Osteocyte (in vitro differentiated cells): Measurements from ENCODE around the gene STIM2. TPM values are rescaled to one million over a fixed set of nuclear protein-coding genes. Genes with fewer than 3 reads are reported as not detected.

Experiments used
- DNase-seq: peaks from one replicate; pipeline ENCODE4 v3.0.0; 2021; ENCODE audit warnings: mixed read lengths; ENCODE audit not compliant: unreplicated experiment; ENCODE audit errors: extremely low spot score
- H3K27ac Mint-ChIP-seq: one replicate; pipeline ENCODE4 v1.8.0; 2021; ENCODE audit warnings: mild to moderate bottlenecking, mixed read lengths; ENCODE audit not compliant: unreplicated experiment
- H3K27me3 Mint-ChIP-seq: one replicate; pipeline ENCODE4 v1.8.0; 2021; ENCODE audit warnings: mixed read lengths; ENCODE audit not compliant: unreplicated experiment
- H3K36me3 Mint-ChIP-seq: one replicate; pipeline ENCODE4 v1.8.0; 2021; ENCODE audit warnings: mixed read lengths; ENCODE audit not compliant: unreplicated experiment
- H3K4me1 Mint-ChIP-seq: one replicate; pipeline ENCODE4 v1.8.0; 2021; ENCODE audit warnings: mixed read lengths; ENCODE audit not compliant: unreplicated experiment
- H3K4me3 Mint-ChIP-seq: one replicate; pipeline ENCODE4 v1.8.0; 2021; ENCODE audit warnings: mild to moderate bottlenecking, moderate library complexity, mixed read lengths; ENCODE audit not compliant: unreplicated experiment
- H3K9me3 Mint-ChIP-seq: one replicate; pipeline ENCODE4 v1.8.0; 2021; ENCODE audit warnings: mixed read lengths; ENCODE audit not compliant: unreplicated experiment
- total RNA-seq: library from RNA; stranded (reverse); gene quantifications from 2 replicates; pipeline ENCODE4 v1.2.1, GENCODE V29; 2021
- TF ChIP-seq, protein P1 (sequence below): fragments of 200-600 bp; sonication (generic); IDR thresholded peaks from 2 replicates; pipeline ENCODE4 v1.5.0; 2021; ENCODE audit warnings: antibody characterized with exemption, mild to moderate bottlenecking, moderate library complexity

Gene STIM2
- total RNA-seq, 1 donor from 2014 or later = 14.1 TPM

DNA sequence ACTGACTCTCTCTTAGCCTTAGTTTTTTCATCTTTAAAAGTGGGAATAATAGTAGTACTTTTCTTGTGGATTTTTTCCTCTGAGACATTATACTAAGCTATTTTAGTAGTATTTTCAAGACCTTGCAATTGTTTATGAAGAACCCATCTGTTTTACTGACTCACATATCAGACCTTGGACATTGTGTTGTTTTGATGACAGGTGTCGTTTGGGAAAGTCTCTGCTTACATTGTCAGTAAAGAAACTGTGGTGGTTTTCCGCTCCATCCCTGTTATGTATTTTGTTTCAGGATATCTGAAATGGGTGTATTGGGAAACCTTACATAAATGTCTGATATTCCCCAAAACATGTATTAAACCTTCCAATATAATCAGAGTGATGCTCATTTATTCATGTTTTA is 92.2 kb downstream of the STIM2 start:
- Mint-ChIP-seq H3K27me3 (no peaks in the 10 kb centered on the region), H3K27ac (no peak overlapping the region), H3K9me3 (peaks cover 10% of the 10 kb centered on the region), H3K4me1 (peaks cover 13% of the 10 kb centered on the region), H3K36me3 (no peaks in the 10 kb centered on the region), H3K4me3 (no peak overlapping the region)
- no peak for DNase-seq
- TF ChIP-seq, protein P1, sequence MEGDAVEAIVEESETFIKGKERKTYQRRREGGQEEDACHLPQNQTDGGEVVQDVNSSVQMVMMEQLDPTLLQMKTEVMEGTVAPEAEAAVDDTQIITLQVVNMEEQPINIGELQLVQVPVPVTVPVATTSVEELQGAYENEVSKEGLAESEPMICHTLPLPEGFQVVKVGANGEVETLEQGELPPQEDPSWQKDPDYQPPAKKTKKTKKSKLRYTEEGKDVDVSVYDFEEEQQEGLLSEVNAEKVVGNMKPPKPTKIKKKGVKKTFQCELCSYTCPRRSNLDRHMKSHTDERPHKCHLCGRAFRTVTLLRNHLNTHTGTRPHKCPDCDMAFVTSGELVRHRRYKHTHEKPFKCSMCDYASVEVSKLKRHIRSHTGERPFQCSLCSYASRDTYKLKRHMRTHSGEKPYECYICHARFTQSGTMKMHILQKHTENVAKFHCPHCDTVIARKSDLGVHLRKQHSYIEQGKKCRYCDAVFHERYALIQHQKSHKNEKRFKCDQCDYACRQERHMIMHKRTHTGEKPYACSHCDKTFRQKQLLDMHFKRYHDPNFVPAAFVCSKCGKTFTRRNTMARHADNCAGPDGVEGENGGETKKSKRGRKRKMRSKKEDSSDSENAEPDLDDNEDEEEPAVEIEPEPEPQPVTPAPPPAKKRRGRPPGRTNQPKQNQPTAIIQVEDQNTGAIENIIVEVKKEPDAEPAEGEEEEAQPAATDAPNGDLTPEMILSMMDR = no peak

DNA sequence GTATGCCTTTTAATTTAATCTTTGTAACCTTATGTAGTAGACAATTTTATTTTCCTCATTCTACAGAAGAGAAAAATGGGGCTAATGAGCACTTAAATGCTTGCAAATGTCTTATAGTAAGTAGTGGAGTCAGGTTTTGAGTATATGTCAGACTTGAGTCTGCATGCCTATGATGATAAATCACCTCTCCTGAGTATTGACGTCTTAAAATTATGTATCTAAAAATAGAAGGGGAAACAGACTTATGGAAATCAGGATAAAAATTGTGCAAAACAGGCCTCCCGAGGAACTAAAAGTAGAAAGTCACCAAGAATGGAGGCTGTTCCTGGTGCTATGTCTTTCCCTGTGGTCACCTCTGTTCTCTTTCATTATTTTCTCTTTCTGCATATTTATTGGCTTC is 92.7 kb downstream of the STIM2 start:
- Mint-ChIP-seq H3K36me3 (no peaks in the 10 kb centered on the region), H3K27ac (no peak overlapping the region), H3K9me3 (peaks cover 10% of the 10 kb centered on the region), H3K4me1 (peaks cover 13% of the 10 kb centered on the region), H3K4me3 (no peak overlapping the region), H3K27me3 (no peaks in the 10 kb centered on the region)
- DNase-seq = no peak
- TF ChIP-seq, protein P1 = no peak

DNA sequence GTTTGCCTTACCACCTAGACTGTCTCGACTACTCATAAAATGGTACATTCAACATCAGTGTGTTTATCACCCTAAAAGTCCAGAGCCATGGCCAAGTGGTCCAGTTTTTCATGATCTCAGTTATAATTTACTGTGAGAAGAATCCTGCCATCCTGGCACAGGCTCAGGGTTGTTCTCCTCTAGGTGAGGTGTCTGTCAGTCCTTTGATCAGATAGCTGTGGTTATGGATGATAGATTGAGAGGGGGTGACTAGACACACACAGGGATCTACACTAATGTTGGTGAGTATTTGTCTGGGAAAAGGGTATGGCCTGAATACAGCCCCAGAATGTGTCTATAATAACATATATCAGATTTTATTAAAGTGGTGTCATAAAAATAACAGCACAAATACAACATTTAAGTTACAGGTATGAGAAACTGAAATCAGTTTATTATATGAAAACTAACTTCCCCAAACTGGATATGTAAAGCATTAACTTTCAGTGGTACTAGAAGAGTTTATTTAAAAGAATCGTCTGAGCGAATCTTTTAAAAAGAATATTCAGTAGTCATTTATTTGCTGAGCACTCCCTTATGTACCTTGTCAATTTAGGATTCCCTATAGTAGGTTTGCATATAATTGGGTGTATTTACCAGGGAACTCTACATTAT is 93.3 kb downstream of the STIM2 start:
- no peaks in the 10 kb centered on the region for H3K36me3 Mint-ChIP-seq
- H3K27me3 Mint-ChIP-seq = no peaks in the 10 kb centered on the region
- H3K27ac Mint-ChIP-seq = peak overlapping the region; percentile 6
- DNase-seq = no peak
- H3K9me3 Mint-ChIP-seq = peaks cover 10% of the 10 kb centered on the region
- peaks cover 13% of the 10 kb centered on the region for H3K4me1 Mint-ChIP-seq
- H3K4me3 Mint-ChIP-seq = no peak overlapping the region
- TF ChIP-seq, protein P1 = no peak

DNA sequence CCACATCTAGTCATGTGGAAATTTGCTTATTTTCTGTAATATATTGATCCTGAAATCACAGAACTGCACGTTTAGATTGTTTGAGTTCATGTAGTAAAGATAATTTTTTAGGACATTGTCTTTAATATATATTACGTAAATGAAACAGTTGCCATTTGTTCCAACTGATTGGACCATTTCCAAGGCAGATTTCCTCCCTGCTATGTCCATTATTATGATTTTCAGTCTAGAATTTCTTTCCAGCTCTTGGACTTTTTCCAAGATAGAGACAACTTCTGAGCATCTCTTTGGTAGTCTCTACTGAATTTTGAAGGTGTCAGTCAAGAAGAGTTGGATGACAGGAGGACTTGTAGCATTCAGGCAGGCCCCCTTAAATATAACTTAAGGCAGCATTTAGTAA is 94.6 kb downstream of the STIM2 start:
- TF ChIP-seq, protein P1 = no peak
- Mint-ChIP-seq H3K9me3 (peaks cover 7% of the 10 kb centered on the region), H3K4me1 (peaks cover 13% of the 10 kb centered on the region), H3K27ac (no peak overlapping the region), H3K36me3 (no peaks in the 10 kb centered on the region), H3K4me3 (no peak overlapping the region), H3K27me3 (no peaks in the 10 kb centered on the region)
- DNase-seq = no peak

DNA sequence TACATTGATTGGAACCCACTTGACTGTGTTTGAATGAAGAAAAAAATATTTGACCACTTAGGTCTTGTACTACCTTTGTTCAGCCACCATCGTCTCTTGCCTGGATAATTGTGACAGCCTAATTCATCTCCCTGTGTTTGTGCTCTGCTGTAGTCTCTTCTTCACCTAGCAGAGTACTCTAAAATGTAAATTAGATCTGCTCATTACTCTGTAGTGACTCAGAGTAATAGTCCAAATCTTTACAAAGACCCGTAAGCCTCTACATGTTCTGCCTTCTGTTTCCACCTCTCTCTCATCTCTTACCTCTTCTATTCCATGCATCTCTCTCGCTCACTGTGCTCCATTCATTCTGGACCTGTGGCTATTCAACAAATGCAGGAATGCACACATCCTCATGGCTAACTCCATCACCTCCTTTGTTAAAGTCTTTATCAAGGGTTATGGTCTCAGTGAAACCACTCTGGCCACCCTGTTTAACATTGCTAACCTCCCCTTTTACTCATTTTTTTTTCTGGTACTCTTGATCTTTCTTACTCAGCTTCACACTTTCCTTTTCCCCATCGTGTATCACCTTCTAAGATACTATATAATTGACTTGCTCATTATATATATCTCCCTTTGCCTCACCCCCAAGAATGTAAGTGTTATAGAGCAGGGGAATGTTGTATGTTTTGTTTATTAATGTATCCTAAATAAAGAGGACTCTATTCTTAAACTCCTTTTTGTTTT is 98.4 kb downstream of the STIM2 start:
- TF ChIP-seq, protein P1 = no peak
- H3K4me1 Mint-ChIP-seq = peaks cover 9% of the 10 kb centered on the region
- no peak overlapping the region for H3K4me3 Mint-ChIP-seq
- no peaks in the 10 kb centered on the region for H3K9me3 Mint-ChIP-seq
- H3K27me3 Mint-ChIP-seq = no peaks in the 10 kb centered on the region
- H3K27ac Mint-ChIP-seq = no peak overlapping the region
- DNase-seq = no peak
- no peaks in the 10 kb centered on the region for H3K36me3 Mint-ChIP-seq
